Right cardiac atrium (tissue), 5 donors: ENCODE measurements around the gene PRKCA. TPM values are rescaled to one million over a fixed set of nuclear protein-coding genes. Genes with fewer than 3 reads are reported as not detected.

Source experiments
- ATAC-seq, 2 donors: fragments of 200-7000 bp; cut with Tn5 transposase; one replicate each; pipeline versions ENCODE4 v1.8.0 to v1.9.1; 2020; ENCODE audit warnings: moderate library complexity in 2 of 2, mild to moderate bottlenecking in 1 of 2
- DNase-seq, 3 donors: peaks; one replicate each; pipeline ENCODE4 v3.0.0-alpha.2; 2020
- H3K27ac ChIP-seq: one replicate; pipeline ENCODE4 v1.5.1; 2013; ENCODE audit warnings: mild to moderate bottlenecking, low read length, control low read depth, moderate library complexity
- H3K27me3 ChIP-seq: one replicate; pipeline ENCODE4 v1.6.1; 2013; ENCODE audit not compliant: control insufficient read depth, insufficient read depth
- H3K4me1 ChIP-seq: one replicate; pipeline ENCODE4 v1.6.1; 2013; ENCODE audit warnings: low read length; ENCODE audit not compliant: control insufficient read depth, insufficient read depth
- H3K4me3 ChIP-seq: one replicate; pipeline ENCODE4 v1.5.1; 2013; ENCODE audit warnings: low read length, control low read depth
- H3K9me3 ChIP-seq: one replicate; pipeline ENCODE4 v1.6.1; 2013; ENCODE audit warnings: low read length; ENCODE audit not compliant: control insufficient read depth
- whole genome bisulfite sequencing: extraction: QIAGEN DNeasy Blood & Tissue Kit; methylation state at CpG from one replicate; pipeline ENCODE4 v1.1.7; 2013; 5-methylcytosine and 5-hydroxymethylcytosine counted together
- intact Hi-C, 4 donors: fragments of 100-400 bp; cut with DNase I; formaldehyde crosslinking; loops; one replicate each; pipeline versions ENCODE4 v1.11.0 to v1.14.0; 2022 to 2023
- polyA plus RNA-seq: library from polyadenylated mRNA; stranded (reverse); fragments of 200-250 nt; gene quantifications from one replicate; pipeline ENCODE4 v1.2.3, GENCODE V29; 2013
- total RNA-seq, 4 donors: library from RNA; stranded (reverse); fragmentation: NEBNext Ultra II Directional; extraction: Animal tissue kit (Norgen Biotek cat#: 25700); gene quantifications; one replicate each; pipeline ENCODE4 v1.2.1, GENCODE V29; 2021
- donor health status: healthy with polysubstance abuse.
- donor health status: DM: no; HTN: yes; CAD: no.
- donor health status: DM: no; HTN: no; CAD: no.
- donor health status: DM: no; HTN: yes; CAD: no; lungs with severe emphysema.
- donor health status: DM: yes; HTN: yes; CAD: no.

PRKCA gene
- total and polyA plus RNA-seq, 5 donors, result 2.2 to 8.0 (median 6.8) TPM

- intact Hi-C loops, result no loop called here
- H3K4me1 ChIP-seq, result peaks cover 4% of the 10 kb centered on the region
- H3K27ac ChIP-seq, result no peak overlapping the region
- DNase-seq, result no peak
- no peaks in the 10 kb centered on the region for H3K27me3 ChIP-seq
- H3K4me3 ChIP-seq, result no peak overlapping the region
- no peaks in the 10 kb centered on the region for H3K9me3 ChIP-seq
- 89% methylated on average over 4 of the region's 4 CpGs for WGBS
- no peak for ATAC-seq
These were observed 365.1 kb downstream of the PRKCA start for GRCh38 chr17:66667491-66668030.

DNA sequence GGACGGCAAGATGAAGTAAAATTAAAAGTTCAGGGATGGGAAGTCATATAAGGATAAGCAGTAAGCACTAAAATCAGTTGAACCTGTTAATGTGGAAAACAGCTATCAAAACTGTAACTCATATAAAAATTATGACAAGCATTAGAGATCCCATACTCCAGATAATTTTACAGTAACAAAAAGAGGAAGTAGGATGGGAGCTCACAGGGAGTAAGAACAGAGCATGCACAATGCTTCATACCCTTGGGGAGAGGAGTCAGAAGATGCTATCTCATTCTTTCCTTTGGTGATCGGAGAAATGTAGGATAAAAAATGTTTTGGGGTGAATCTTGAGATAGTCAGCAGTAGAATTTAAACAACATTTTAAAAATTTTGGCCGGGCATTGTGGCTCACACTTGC is 367.8 kb downstream of the PRKCA start:
- no peak for ATAC-seq
- Histone ChIP-seq H3K27me3 (no peaks in the 10 kb centered on the region), H3K9me3 (no peaks in the 10 kb centered on the region), H3K27ac (no peak overlapping the region), H3K4me3 (no peak overlapping the region), H3K4me1 (no peaks in the 10 kb centered on the region)
- no peak for DNase-seq
- 90% methylated on average over 3 of the region's 3 CpGs for WGBS
- intact Hi-C loops, result loop anchor here in 1 of 4 donors (10.0 kb wide), 1 partner anchor 415 kb away; no protein-coding TSS in a partner anchor

DNA sequence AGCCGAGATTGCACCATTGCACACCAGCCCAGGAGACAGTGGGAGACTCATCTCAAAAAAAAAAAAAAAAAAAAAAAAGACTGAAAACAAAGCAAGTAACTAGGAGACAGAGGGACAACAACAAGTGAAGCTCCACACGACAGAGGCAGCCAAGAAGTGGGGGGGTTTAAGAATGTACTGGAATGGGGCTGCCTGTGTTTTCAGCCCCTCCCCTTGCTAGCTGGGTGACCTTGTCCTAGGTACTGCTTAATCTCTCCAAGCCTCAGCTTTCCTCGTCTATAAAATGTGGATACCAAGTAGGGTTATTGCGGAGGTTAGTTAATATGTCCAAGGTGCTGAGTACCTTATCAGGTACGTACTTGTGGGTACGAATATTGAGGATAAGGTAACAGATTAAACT is 368.7 kb downstream of the PRKCA start:
- Histone ChIP-seq H3K4me1 (no peaks in the 10 kb centered on the region), H3K27ac (no peak overlapping the region), H3K27me3 (no peaks in the 10 kb centered on the region), H3K9me3 (no peaks in the 10 kb centered on the region), H3K4me3 (no peak overlapping the region)
- 63% methylated on average over 6 of the region's 6 CpGs for WGBS
- intact Hi-C loops, result loop anchor here in 1 of 4 donors (10.0 kb wide), 1 partner anchor 416 kb away; no protein-coding TSS in a partner anchor
- DNase-seq, result no peak
- no peak for ATAC-seq

GRCh38 chr17:66673668-66674276 is 371.4 kb downstream of the PRKCA start:
- Histone ChIP-seq H3K4me3 (no peak overlapping the region), H3K27me3 (no peaks in the 10 kb centered on the region), H3K9me3 (no peaks in the 10 kb centered on the region), H3K27ac (no peak overlapping the region), H3K4me1 (no peaks in the 10 kb centered on the region)
- intact Hi-C loops, result loop anchor here in 1 of 4 donors (10.0 kb wide), 1 partner anchor 419 kb away; no protein-coding TSS in a partner anchor
- WGBS, result 18% methylated on average over 8 of the region's 8 CpGs
- ATAC-seq, result peak; percentile 69 to 70
- DNase-seq, result no peak

DNA sequence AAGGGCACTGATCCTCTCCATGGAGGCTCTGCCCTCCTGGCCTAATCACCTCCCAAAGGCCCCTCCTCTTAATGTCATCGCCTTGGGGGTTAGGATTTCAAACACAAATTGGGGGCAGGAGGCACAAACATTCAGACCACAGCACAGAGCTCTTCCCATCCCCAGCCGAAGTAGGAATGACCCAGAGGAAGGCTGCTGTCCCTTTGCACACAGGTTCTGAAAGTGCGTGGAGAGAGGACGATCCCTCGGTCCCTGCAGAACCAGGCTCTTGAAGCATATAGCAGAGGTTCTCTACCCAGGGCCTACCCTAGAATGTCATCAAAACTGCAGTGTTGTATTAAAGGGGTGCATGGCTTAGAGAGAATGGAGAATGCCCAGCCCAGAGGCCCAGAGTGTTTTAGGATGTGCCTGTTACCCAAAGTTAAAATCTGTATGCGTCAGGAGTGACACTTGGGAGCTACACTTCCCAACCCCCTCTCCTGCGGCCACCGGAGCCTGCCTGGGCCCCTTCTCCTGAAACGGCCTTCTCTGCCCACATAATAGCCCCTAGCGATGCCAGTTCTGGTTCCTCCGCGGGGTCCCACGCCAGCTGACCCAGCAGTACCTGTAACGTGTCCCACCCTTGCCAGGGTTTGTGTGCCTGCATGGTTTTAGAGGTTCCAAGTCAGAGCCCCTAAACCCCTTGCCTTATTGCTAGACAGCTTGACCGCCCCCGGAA is 373.0 kb downstream of the PRKCA start:
- H3K27me3 ChIP-seq, result no peaks in the 10 kb centered on the region
- H3K4me1 ChIP-seq, result no peaks in the 10 kb centered on the region
- no peaks in the 10 kb centered on the region for H3K9me3 ChIP-seq
- 89% methylated on average over 16 of the region's 16 CpGs for WGBS
- peak in 1 of 2 donors; percentile 13 for ATAC-seq
- no peak overlapping the region for H3K4me3 ChIP-seq
- DNase-seq, result no peak
- no peak overlapping the region for H3K27ac ChIP-seq
- intact Hi-C loops, result loop anchor here in 2 of 4 donors (5.0 to 10.0 kb wide), 2 partner anchors 418 to 421 kb away; no protein-coding TSS in a partner anchor

DNA sequence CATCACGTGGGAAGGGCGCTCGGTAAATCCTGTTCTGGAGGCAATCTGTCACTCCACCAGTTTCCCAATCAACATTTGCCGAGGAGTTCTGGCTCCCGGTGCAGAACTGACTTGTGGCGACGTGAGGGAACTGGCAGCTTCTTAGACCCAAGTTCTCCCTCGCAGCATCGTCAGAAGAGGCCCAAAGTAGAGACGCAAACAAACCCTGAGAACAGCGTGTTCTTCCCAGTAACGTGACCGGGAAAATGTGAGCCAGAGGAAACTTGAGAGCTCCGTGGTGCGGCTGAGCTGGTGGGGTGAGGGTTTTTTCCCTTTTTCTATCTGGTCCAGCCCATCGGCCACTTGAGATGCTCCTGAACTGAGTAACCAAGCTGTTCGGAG is 373.6 kb downstream of the PRKCA start:
- WGBS, result 85% methylated on average over 17 of the region's 17 CpGs
- no peaks in the 10 kb centered on the region for H3K9me3 ChIP-seq
- peak in 1 of 2 donors; percentile 26 for ATAC-seq
- intact Hi-C loops, result loop anchor here in 2 of 4 donors (5.0 to 10.0 kb wide), 2 partner anchors 419 to 421 kb away; no protein-coding TSS in a partner anchor
- no peak overlapping the region for H3K27ac ChIP-seq
- H3K4me1 ChIP-seq, result no peaks in the 10 kb centered on the region
- H3K4me3 ChIP-seq, result no peak overlapping the region
- no peak for DNase-seq
- H3K27me3 ChIP-seq, result no peaks in the 10 kb centered on the region

DNA sequence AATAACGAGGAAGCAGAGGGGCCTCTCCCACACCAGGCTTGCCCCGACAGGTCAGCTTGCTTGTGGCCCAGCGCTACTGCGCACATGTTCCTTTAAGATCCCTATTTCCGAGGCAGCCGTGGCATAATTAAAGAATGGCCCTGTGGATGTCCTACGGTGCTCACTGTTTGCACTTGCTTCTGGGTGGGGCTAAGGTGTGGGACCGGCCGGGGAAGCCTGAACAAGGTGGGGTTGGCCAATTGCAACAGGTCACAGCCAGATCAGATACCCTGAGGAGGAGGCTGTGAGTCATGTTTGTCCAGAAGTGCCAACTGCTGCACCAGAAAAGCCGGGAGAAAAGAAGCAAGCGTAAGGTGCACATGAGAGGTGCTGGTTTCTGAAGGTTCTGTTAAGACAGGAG is 374.0 kb downstream of the PRKCA start:
- WGBS, result 81% methylated on average over 11 of the region's 11 CpGs
- DNase-seq, result no peak
- Histone ChIP-seq H3K27ac (no peak overlapping the region), H3K4me1 (no peaks in the 10 kb centered on the region), H3K4me3 (no peak overlapping the region), H3K27me3 (no peaks in the 10 kb centered on the region), H3K9me3 (no peaks in the 10 kb centered on the region)
- ATAC-seq, result peak in 1 of 2 donors; percentile 45
- intact Hi-C loops, result loop anchor here in 2 of 4 donors (5.0 to 10.0 kb wide), 2 partner anchors 419 to 422 kb away; no protein-coding TSS in a partner anchor

- ATAC-seq (no peak), DNase-seq (no peak)
- Histone ChIP-seq H3K27ac (no peak overlapping the region), H3K9me3 (no peaks in the 10 kb centered on the region), H3K27me3 (no peaks in the 10 kb centered on the region), H3K4me1 (no peaks in the 10 kb centered on the region), H3K4me3 (no peak overlapping the region)
- intact Hi-C loops, result loop anchor here in 2 of 4 donors (5.0 to 10.0 kb wide), 2 partner anchors 420 to 423 kb away; no protein-coding TSS in a partner anchor
- WGBS, result 96% methylated on average over 13 of the region's 13 CpGs
These were observed 375.0 kb downstream of the PRKCA start for GRCh38 chr17:66677201-66677981.

- Histone ChIP-seq H3K4me3 (no peak overlapping the region), H3K9me3 (no peaks in the 10 kb centered on the region), H3K27me3 (no peaks in the 10 kb centered on the region), H3K27ac (no peak overlapping the region), H3K4me1 (no peaks in the 10 kb centered on the region)
- intact Hi-C loops, result loop anchor here in 2 of 4 donors (5.0 to 10.0 kb wide), 2 partner anchors 421 to 423 kb away; no protein-coding TSS in a partner anchor
- WGBS, result 96% methylated on average over 1 of the region's 1 CpG
- ATAC-seq, result no peak
- DNase-seq, result no peak
These were observed 375.6 kb downstream of the PRKCA start for GRCh38 chr17:66678061-66678460.

DNA sequence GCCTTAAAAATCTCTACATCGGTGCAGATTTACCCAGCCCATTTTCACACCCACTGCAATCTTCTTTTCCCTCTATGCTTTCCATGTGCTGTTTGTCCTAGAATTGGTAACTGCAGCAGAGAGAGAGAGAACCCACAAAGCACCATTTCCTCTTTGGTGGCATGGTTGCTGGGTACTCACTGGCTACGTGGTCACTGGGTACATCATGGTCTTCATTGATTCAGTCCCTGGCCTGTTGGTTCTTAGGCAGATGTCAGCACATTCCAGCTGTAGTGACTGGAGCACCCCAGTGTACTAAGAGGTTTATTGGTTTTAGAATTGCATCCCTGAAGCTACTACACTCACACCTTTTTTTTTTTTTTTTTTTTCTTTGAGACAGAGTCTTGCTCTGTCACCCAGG is 376.4 kb downstream of the PRKCA start:
- intact Hi-C loops, result loop anchor here in 2 of 4 donors (5.0 to 10.0 kb wide), 2 partner anchors 422 to 424 kb away; no protein-coding TSS in a partner anchor
- WGBS, result 85% methylated on average over 2 of the region's 2 CpGs

More for the DNA sequence above, 376.4 kb downstream of the PRKCA start:
- ATAC-seq (no peak), DNase-seq (no peak)
- Histone ChIP-seq H3K27ac (no peak overlapping the region), H3K9me3 (no peaks in the 10 kb centered on the region), H3K4me3 (no peak overlapping the region), H3K4me1 (no peaks in the 10 kb centered on the region), H3K27me3 (no peaks in the 10 kb centered on the region)
